NCI-H1417 (cell line): ENCODE data around the gene PCSK5.

Experiments used
- DNase-seq, 3 experiments: peaks; one replicate each; lab custom pipeline; 2025; lab: John Stamatoyannopoulos, UW

The PCSK5 gene

DNA sequence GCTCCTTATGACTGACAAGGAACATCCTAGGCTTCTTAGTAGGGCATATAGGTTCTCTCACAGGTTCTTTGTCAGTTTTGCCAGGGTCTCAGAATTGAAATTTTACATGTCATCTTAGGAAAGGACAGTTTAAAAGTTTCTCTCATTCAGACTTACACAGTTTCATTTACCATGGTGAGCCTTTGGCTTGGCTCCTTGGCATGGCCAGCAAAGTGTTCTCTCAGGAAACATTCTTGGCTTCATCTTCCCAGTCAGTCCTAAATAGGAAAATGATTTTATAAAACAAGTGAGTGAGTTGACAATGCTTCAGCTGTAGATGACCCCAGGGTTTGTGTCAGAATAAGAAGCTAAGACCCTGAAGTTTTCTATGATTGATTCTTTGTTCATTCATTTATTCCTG is 191.6 kb downstream of the PCSK5 start:
- DNase-seq = no peak

GRCh38 chr9:76085596-76085995 is 195.1 kb downstream of the PCSK5 start:
- DNase-seq = no peak

DNA sequence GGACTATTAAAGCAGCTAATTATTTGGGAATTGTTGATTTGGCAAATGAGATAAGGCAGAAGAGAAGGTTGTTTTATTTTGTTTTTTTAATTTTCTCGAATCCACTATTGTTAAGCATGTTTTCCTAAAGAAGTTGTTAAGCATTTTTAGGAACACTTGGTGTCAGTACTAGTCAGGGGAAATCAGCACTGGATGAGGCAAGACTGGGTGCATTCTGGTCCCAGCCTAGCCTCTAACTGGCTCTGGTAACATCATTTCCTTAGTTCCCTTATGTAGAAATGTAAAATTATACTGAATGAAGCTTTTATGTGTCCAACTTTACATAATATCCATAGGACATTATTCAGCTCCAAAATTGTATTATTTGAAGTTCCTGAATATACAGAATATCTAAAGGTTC is 196.1 kb downstream of the PCSK5 start:
- no peak for DNase-seq

DNA sequence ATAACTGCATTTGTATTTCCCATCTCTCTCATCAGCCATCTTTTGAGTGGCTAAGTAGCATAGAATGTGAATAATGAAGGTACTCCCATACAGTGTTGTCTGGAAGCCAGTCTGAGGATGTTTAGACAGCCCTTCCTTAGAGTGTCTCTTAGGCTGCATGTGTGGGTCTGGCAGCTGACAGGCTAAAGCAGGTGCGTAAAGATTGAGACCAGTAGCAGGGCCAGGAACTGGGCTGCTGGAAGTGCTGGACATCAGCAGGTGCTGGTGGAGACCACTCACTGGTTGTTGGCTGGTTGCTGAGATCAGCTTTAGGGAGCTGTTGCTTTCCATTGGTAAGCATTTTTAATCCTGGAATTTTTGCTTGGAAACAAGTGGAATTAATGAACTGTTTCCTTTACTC is 197.5 kb downstream of the PCSK5 start:
- DNase-seq = no peak

GRCh38 chr9:76090330-76090729 is 199.9 kb downstream of the PCSK5 start:
- DNase-seq = no peak

GRCh38 chr9:76090909-76091308 is 200.4 kb downstream of the PCSK5 start:
- DNase-seq = no peak

DNA sequence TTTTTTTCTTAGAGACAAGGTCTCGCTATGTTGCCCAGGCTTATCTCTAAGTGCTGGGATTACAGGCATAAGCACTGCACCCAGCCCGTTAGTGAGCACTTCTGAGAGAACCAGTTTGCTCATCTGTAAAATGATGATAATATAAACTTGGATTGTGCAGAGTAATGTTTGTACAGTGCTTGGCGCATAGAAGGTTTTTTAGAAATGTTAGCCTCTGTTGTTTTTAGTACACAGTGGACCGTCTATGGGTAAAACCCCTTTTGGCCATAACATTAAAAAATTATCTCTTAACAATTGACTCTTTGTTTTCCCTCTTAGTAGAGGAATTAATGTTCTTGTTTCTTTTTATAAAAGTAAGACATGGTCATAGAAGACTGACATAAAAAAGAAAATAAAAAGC is 202.1 kb downstream of the PCSK5 start:
- DNase-seq = no peak

- DNase-seq = no peak
Measured at GRCh38 chr9:76095585-76095984, 205.1 kb downstream of the PCSK5 start.

DNA sequence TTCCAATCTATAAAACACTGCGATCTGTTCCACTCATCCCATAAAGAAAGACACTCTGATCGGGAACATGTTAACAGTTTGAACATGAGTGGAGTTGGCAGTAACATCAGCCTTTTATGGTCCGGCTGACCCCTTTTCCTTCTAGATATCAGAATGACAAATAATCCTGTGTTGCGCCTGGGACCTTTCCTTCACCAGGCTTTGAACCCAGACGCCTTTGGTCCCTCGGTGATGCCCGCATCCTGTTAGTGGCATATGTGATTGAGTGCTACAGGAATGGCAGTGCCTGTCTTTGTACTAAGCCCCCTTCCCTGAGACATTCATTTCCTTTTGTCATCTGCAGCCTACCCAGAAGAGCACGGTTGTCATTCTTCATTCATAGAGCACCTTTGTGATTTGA is 209.0 kb downstream of the PCSK5 start:
- no peak for DNase-seq

- DNase-seq = no peak
Measured at GRCh38 chr9:76101075-76101474, 210.6 kb downstream of the PCSK5 start.

- no peak for DNase-seq
Measured at GRCh38 chr9:76101491-76101890, 211.0 kb downstream of the PCSK5 start.

DNA sequence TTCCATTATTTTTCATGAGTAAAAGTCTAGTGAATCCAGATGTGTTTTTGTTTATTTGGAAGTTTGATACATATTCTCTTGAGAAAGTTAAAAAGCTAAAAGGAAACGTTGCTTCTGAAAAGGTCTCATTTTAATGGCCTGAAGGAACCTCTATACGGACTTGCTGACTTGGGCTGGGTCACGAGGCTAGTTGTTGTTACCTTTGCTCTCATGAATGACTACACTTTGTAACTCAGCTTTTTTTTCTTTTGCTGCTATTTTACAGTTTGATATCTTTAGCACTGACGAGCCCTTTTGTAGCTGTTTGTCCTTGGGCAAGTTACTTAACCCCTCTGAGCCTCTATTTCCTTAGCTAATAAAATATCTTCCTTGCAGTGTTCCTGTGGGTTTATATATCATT is 211.5 kb downstream of the PCSK5 start:
- no peak for DNase-seq

GRCh38 chr9:76103531-76104315 is 213.2 kb downstream of the PCSK5 start:
- DNase-seq = no peak

- no peak for DNase-seq
Measured at GRCh38 chr9:76107482-76107881, 217.0 kb downstream of the PCSK5 start.

- no peak for DNase-seq
Measured at GRCh38 chr9:76109953-76110352, 219.5 kb downstream of the PCSK5 start.

- DNase-seq = no peak
Measured at GRCh38 chr9:76112151-76112550, 221.7 kb downstream of the PCSK5 start.

- DNase-seq = no peak
Measured at GRCh38 chr9:76114144-76114543, 223.7 kb downstream of the PCSK5 start.

DNA sequence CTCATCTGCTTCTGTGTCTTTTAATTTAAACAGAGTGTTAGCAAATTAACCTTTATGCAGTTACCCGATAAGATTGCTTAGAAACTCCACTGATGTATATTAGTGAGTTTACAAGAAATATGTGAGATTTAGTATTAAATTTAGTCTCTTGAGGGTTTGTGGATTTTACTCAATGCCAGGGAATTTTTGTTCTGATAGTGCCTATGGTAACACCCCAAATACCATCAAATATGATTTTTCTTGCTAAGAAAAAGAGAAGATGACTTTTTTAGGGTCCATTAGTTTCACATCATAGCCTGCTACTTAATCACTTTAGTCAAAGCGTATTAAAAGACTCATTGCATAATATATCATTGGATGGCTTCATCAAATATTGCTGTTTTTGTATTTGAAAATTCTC is 224.9 kb downstream of the PCSK5 start:
- no peak for DNase-seq

GRCh38 chr9:76115982-76116646 is 225.6 kb downstream of the PCSK5 start:
- no peak for DNase-seq

GRCh38 chr9:76116913-76117312 is 226.4 kb downstream of the PCSK5 start:
- no peak for DNase-seq

DNA sequence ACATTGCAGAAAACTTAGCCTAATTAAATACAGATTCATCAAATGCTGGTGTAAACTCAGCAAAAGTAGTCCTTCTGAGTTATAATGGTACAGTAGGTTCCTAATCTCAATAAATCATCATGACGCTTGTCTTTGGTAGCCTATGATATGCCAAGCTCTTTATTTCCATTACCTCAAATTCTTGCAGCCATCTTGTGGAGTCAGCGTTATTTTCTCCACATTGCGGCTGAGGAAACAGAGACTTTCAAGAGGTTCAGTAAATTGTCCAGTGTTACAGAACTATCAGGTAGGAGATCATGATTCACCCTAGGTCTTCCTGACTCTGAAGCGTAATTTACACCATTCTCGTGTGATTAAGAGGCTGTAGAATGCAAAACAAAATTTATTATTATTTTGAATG is 237.2 kb downstream of the PCSK5 start:
- no peak for DNase-seq

DNA sequence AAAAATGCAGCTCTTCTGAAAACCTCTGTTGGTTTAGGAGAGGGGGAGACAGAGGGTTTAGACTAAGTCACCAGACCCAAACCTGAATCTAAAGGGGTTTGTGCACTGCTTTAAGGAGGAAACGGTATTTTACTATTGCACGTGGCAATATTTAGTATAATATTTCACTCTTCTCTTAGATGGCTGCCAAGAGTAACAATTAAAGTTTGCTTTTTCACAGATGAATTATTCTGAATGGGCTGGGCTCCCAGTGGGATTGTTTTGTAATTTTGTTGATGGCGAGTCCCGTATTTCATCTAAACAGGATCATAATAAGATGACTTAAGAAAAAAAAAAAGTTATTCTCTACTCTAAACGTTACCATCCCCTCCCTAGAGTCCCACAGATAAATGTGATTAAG is 245.4 kb downstream of the PCSK5 start:
- DNase-seq = peak in 1 of 3 experiments; percentile 44

DNA sequence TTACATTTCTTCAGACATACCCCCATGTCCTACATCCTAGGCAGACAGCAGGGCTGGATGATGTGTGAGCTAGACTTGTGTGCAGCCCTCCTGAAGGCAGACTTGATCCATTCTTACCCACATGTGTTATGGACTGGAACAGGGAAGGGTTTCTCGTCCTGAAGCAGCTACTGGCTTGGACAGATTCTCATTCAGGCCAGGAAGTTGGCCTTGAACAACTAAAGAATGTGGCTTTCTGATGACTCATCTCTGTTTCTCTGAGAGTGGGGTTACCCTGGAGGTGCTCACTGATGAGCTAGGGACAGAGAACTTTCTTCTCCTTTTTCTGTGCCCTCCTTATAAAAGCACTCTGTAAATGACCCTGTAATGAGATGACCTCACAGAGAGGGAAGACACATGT is 246.5 kb downstream of the PCSK5 start:
- DNase-seq = no peak

- no peak for DNase-seq
Measured at GRCh38 chr9:76137931-76138330, 247.5 kb downstream of the PCSK5 start.
